HL-60 (cell line): ENCODE data around the gene TSEN2.

Experiments used
- DNase-seq, 2 experiments: peaks; one replicate each; pipeline ENCODE4 v3.0.0-alpha.2; 2010 to 2020; ENCODE audit warnings: low read depth in 1 of 2, low spot score in 1 of 2
- H3K27ac ChIP-seq: fragments of 250-450 bp; sonication (Bioruptor Pico); replicated peaks from 2 replicates; pipeline ENCODE4 v1.5.1; 2020; ENCODE audit warnings: mild to moderate bottlenecking, moderate library complexity
- H3K27me3 ChIP-seq: fragments of 250-450 bp; sonication (Bioruptor Pico); 2 replicates; pipeline ENCODE4 v1.5.1; 2021; ENCODE audit warnings: mild to moderate bottlenecking, moderate library complexity; ENCODE audit not compliant: insufficient read depth, poor library complexity, severe bottlenecking
- H3K4me3 ChIP-seq: replicated peaks from 2 replicates; pipeline ENCODE4 v1.5.1; 2011; ENCODE audit warnings: mild to moderate bottlenecking, control low read depth, low read length; ENCODE audit not compliant: insufficient read depth
- GABPA ChIP-seq: IDR thresholded peaks from 2 replicates; pipeline ENCODE4 v1.6.1; 2012; ENCODE audit warnings: low read depth
- POLR2AphosphoS5 ChIP-seq: IDR thresholded peaks from 2 replicates; pipeline ENCODE4 v1.6.1; 2012; ENCODE audit warnings: low read depth
- REST ChIP-seq: IDR thresholded peaks from 2 replicates; pipeline ENCODE4 v1.6.1; 2012; ENCODE audit warnings: low read depth; ENCODE audit not compliant: insufficient replicate concordance
- SPI1 ChIP-seq: IDR thresholded peaks from 2 replicates; pipeline ENCODE4 v1.6.1; 2012; ENCODE audit warnings: low read depth, mild to moderate bottlenecking, borderline replicate concordance
- TF ChIP-seq, protein P1 (sequence below): IDR thresholded peaks from one replicate; pipeline ENCODE4 v1.5.1; 2011; ENCODE audit warnings: low read length, control low read depth, inconsistent platforms; ENCODE audit not compliant: insufficient read depth

Gene TSEN2

DNA sequence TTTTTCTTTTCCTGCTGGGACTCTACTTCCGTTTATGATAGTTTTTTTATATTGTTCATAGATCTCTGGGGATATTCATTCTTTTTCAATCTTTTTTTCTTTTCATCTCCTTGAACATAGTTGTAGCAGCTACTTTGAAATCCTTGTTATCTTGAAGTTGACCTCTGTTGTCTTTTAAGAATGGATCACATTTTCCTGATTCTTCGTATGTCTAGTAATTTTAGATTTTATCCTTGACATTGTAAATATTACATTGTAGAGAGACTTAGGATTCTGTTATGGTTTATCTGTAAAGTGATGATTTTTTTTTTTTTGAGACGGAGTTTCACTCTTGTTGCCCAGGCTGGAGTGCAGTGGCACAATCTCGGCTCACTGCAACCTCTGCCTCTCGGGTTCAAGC lies 93.1 kb downstream of the TSEN2 start:
- TF ChIP-seq GABPA (no peak), POLR2AphosphoS5 (no peak), SPI1 (no peak), REST (no peak)
- TF ChIP-seq, protein P1, sequence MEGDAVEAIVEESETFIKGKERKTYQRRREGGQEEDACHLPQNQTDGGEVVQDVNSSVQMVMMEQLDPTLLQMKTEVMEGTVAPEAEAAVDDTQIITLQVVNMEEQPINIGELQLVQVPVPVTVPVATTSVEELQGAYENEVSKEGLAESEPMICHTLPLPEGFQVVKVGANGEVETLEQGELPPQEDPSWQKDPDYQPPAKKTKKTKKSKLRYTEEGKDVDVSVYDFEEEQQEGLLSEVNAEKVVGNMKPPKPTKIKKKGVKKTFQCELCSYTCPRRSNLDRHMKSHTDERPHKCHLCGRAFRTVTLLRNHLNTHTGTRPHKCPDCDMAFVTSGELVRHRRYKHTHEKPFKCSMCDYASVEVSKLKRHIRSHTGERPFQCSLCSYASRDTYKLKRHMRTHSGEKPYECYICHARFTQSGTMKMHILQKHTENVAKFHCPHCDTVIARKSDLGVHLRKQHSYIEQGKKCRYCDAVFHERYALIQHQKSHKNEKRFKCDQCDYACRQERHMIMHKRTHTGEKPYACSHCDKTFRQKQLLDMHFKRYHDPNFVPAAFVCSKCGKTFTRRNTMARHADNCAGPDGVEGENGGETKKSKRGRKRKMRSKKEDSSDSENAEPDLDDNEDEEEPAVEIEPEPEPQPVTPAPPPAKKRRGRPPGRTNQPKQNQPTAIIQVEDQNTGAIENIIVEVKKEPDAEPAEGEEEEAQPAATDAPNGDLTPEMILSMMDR, result no peak
- Histone ChIP-seq H3K27ac (no peak overlapping the region), H3K4me3 (no peak overlapping the region), H3K27me3 (no peaks in the 10 kb centered on the region)
- DNase-seq, result no peak

DNA sequence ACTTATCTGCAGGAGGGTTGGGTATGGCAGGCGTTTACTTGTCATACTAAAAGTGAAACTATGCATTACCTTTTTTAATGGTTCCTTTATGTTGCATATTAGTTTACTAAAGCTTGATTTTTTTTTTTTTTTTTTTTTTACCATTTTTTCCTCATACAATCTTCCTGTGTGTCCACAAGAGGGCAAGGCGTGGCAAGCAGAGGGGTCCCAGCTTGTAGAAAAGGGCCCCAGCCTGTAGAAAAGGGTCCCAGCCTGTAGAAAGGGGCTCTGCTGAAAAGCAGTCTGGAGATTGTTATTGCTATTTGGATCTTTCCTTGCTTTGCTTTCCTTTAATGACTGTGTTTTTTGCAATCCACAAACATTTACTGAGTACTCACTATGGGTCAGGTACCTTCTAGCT lies 94.5 kb downstream of the TSEN2 start:
- no peak for DNase-seq
- TF ChIP-seq REST (no peak), GABPA (no peak), POLR2AphosphoS5 (no peak), SPI1 (no peak)
- TF ChIP-seq, protein P1, result no peak
- Histone ChIP-seq H3K27me3 (no peaks in the 10 kb centered on the region), H3K4me3 (no peak overlapping the region), H3K27ac (no peak overlapping the region)

GRCh38 chr3:12579456-12579855 lies 95.2 kb downstream of the TSEN2 start:
- no peak overlapping the region for H3K4me3 ChIP-seq
- no peak for DNase-seq
- TF ChIP-seq GABPA (no peak), POLR2AphosphoS5 (0 out of 2 replicates have a peak, but pooled peaks have one; percentile 18), SPI1 (no peak), REST (no peak)
- TF ChIP-seq, protein P1, result no peak
- no peaks in the 10 kb centered on the region for H3K27me3 ChIP-seq
- H3K27ac ChIP-seq, result no peak overlapping the region
